GM13977 (cell line): ENCODE data around the gene TTC28.
"Not testable (repeated sequence)": the region's sequence is repeated elsewhere in the genome, so short reads cannot be mapped to it uniquely, and the experiment has no call there.

Experiments used
- DNase-seq: peaks from one replicate; pipeline ENCODE4 v3.0.0; 2012; ENCODE audit warnings: low spot score
- in situ Hi-C: fragments of 300-500 bp; cut with MboI; formaldehyde crosslinking; loops from one replicate; pipeline ENCODE4 v1.12.0; 2022; ENCODE audit warnings: low sequenced_read_pairs, low pct_unique_long_range_greater_than_20kb, mixed read lengths, inconsistent platforms; ENCODE audit not compliant: unreplicated experiment
- TF ChIP-seq, protein P1 (sequence below): IDR thresholded peaks from 2 replicates; pipeline ENCODE4 v1.5.1; 2012; ENCODE audit warnings: mild to moderate bottlenecking, control low read depth; ENCODE audit not compliant: insufficient read depth; ENCODE audit errors: extremely low read depth, missing control alignments

Gene TTC28

DNA sequence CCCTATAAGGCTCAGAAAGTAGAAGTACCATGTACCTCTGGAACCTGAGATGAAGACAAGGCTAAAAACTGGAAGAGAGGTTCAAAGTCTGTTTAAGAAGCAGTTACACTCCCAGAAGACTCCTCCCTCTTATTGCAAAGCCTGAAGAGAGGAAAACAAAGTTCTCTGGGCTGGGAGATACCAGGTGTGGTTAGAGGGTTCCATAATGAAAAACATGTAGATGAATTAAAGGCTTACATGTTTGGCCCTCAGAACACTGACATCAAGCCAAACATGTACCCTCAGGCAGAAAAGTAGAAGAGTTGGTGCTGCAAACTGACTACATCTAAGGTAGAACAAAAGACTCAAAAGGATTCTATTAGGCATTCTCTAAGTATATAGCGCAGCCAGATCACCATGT lies 205.3 kb downstream of the TTC28 start:
- in situ Hi-C loops: no loop called here
- TF ChIP-seq, protein P1, sequence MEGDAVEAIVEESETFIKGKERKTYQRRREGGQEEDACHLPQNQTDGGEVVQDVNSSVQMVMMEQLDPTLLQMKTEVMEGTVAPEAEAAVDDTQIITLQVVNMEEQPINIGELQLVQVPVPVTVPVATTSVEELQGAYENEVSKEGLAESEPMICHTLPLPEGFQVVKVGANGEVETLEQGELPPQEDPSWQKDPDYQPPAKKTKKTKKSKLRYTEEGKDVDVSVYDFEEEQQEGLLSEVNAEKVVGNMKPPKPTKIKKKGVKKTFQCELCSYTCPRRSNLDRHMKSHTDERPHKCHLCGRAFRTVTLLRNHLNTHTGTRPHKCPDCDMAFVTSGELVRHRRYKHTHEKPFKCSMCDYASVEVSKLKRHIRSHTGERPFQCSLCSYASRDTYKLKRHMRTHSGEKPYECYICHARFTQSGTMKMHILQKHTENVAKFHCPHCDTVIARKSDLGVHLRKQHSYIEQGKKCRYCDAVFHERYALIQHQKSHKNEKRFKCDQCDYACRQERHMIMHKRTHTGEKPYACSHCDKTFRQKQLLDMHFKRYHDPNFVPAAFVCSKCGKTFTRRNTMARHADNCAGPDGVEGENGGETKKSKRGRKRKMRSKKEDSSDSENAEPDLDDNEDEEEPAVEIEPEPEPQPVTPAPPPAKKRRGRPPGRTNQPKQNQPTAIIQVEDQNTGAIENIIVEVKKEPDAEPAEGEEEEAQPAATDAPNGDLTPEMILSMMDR: no peak
- DNase-seq: no peak

GRCh38 chr22:28473258-28473657 lies 206.4 kb downstream of the TTC28 start:
- DNase-seq: no peak
- in situ Hi-C loops: no loop called here
- TF ChIP-seq, protein P1: no peak

DNA sequence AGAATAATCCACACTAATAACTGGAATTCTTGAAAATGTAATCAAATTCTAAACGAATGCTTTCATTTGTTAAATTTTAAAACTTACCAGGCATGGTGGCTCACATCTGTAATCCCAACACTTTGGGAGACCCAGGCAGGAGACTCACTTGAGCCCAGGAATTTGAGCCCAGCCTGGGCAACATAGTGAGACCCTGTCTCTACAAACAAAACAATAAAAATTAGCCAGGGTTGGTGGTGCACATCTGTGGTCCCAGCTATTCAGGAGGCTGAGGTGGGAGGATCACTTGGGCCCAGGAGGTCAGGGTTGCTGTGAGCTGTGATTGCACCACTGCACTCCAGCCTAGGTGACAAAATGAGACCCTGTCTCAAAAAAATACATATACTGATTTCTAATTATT lies 212.6 kb downstream of the TTC28 start:
- in situ Hi-C loops, DNase-seq: not testable (repeated sequence)

DNA sequence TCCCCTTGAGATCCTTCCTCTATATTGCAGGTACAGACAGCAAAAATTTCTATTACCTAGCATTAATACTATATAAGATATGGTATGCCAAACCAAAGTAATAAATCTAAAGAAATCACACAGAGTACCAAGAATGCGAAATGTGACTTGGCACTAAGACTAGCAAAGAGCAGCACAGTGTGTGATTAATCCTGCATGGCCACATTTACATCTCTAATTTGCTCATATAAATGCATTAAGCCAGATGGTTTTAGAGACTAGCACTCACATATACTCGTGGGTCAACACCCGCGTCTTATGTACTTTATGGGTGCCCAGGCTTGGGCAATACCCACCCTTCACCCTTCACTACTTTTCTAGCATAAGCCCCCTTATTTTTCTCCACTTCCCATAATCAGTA lies 213.2 kb downstream of the TTC28 start:
- TF ChIP-seq, protein P1: no peak
- DNase-seq: no peak
- in situ Hi-C loops: no loop called here

- DNase-seq: no peak
- in situ Hi-C loops: no loop called here
- TF ChIP-seq, protein P1: no peak
Measured at GRCh38 chr22:28465841-28466240, 213.8 kb downstream of the TTC28 start.

GRCh38 chr22:28464127-28464526 lies 215.5 kb downstream of the TTC28 start:
- DNase-seq: no peak
- TF ChIP-seq, protein P1: no peak
- in situ Hi-C loops: no loop called here

GRCh38 chr22:28463408-28463807 lies 216.2 kb downstream of the TTC28 start:
- DNase-seq, in situ Hi-C loops: not testable (repeated sequence)

DNA sequence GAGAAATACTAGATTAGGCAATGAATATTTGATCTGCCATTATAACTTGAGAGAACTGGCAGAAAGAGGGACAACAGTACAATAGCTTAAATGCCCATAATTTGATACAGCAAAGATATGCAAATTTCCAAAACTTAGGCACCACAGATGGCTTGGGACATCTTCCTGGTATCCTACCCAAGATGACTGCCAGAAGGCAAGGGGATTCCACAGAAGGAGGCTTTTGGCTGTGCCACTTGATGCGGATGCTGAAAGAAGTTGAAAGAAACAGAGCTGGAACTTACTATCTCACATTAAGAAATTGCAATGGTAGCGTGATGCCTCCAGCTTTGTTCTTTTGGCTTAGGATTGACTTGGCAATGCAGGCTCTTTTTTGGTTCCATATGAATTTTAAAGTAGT lies 216.7 kb downstream of the TTC28 start:
- in situ Hi-C loops: no loop called here
- TF ChIP-seq, protein P1: no peak
- DNase-seq: no peak
